HepG2 (cell line): Measurements from ENCODE around the gene CAVIN1. TPM values are rescaled to one million over a fixed set of nuclear protein-coding genes. Genes with fewer than 3 reads are reported as not detected.

Experiments used
- ATAC-seq: fragments of 200-7000 bp; cut with Tn5 transposase; 3 replicates; pipeline ENCODE4 v1.9.1; 2020; ENCODE audit warnings: mild to moderate bottlenecking, moderate library complexity
- BruUV-seq: library from RNA; stranded (reverse); fragments of 400-500 nt; replicated peaks from 2 replicates; lab custom pipeline; 2021; lab: Mats Ljungman, UMichigan
- CTCF ChIA-PET: fragments of 300-600 bp; formaldehyde crosslinking; extraction: SDS; loops from one replicate; lab custom pipeline; 2021; ENCODE audit warnings: low total read pairs, inconsistent platforms, low intra/inter-chr PET ratio; lab: Yijun Ruan, JAX
- POLR2A ChIA-PET: fragments of 350-600 bp; sonication (Branson Sonifier 250); formaldehyde crosslinking; loops from one replicate; lab custom pipeline; 2020; ENCODE audit warnings: antibody characterized with exemption, inconsistent platforms; lab: Yijun Ruan, JAX
- DNase-seq: peaks from one replicate; pipeline ENCODE4 v3.0.0-alpha.2; 2015; ENCODE audit warnings: low spot score
- FAIRE-seq: peaks from 3 replicates; lab custom pipeline; 2011; peaks lifted over from hg19 to GRCh38; lab: Jason Lieb, UNC
- H2AFZ ChIP-seq: one replicate; pipeline ENCODE4 v1.6.1; 2011; ENCODE audit warnings: low read length, inconsistent platforms
- H3K27ac ChIP-seq: fragments of 300-600 bp; 3 replicates; pipeline ENCODE4 v1.8.0; 2011; ENCODE audit warnings: mixed run types, mild to moderate bottlenecking, mixed read lengths, low read length, inconsistent platforms; ENCODE audit not compliant: insufficient read depth; ENCODE audit errors: extremely low read length
- H3K27me3 ChIP-seq, 2 experiments: fragments of 200-600 bp in 1 of 2; 2 replicates in 1 of 2; 3 replicates in 1 of 2; pipeline versions ENCODE4 v1.6.0 to v1.8.0; 2011; ENCODE audit warnings: low read length in 2 of 2, mild to moderate bottlenecking in 2 of 2, moderate library complexity in 2 of 2, inconsistent platforms in 1 of 2; ENCODE audit not compliant: insufficient read depth in 2 of 2, control insufficient read depth in 1 of 2
- H3K36me3 ChIP-seq, 2 experiments: fragments of 200-600 bp in 1 of 2; replicated peaks in 1 of 2; 2 replicates in 1 of 2; 3 replicates in 1 of 2; pipeline versions ENCODE4 v1.5.1 to v1.8.0; 2011; ENCODE audit warnings: low read length in 2 of 2, inconsistent platforms in 1 of 2; ENCODE audit not compliant: insufficient read depth in 2 of 2, control insufficient read depth in 1 of 2
- H3K4me1 ChIP-seq: 2 replicates; pipeline ENCODE4 v1.5.1; 2012; ENCODE audit warnings: low read length, inconsistent platforms; ENCODE audit not compliant: insufficient read depth
- H3K4me2 ChIP-seq: 2 replicates; pipeline ENCODE4 v1.6.0; 2011; ENCODE audit warnings: low read depth, low read length, inconsistent platforms
- H3K4me3 ChIP-seq, 3 experiments: fragments of 200-600 bp in 1 of 3; sonication (generic), shearing (Covaris generic) in 1 of 3; replicated peaks in 1 of 3; 2 replicates each; pipeline ENCODE4 v1.5.1; 2011 to 2016; ENCODE audit warnings: low read length in 3 of 3, inconsistent platforms in 2 of 3, low read depth in 2 of 3, mild to moderate bottlenecking in 2 of 3, control low read depth in 1 of 3, mixed read lengths in 1 of 3; ENCODE audit not compliant: insufficient read depth in 1 of 3
- H3K79me2 ChIP-seq: one replicate; pipeline ENCODE4 v1.6.1; 2011; ENCODE audit warnings: low read length, inconsistent platforms; ENCODE audit not compliant: insufficient read depth
- H3K9ac ChIP-seq: 2 replicates; pipeline ENCODE4 v1.6.0; 2011; ENCODE audit warnings: mild to moderate bottlenecking, low read depth, low read length, inconsistent platforms; ENCODE audit not compliant: insufficient read depth
- H3K9me3 ChIP-seq: 2 replicates; pipeline ENCODE4 v1.5.1; 2012; ENCODE audit warnings: mild to moderate bottlenecking, low read length
- H4K20me1 ChIP-seq: 2 replicates; pipeline ENCODE4 v1.6.0; 2011; ENCODE audit warnings: inconsistent platforms, mild to moderate bottlenecking, low read length, moderate library complexity; ENCODE audit not compliant: insufficient read depth
- ZNF652 ChIP-seq: IDR thresholded peaks from 2 replicates; pipeline ENCODE4 v1.6.1; 2016; ENCODE audit warnings: low read depth, borderline replicate concordance
- WGBS: methylation state at CpG from one replicate; pipeline ENCODE4 v1.1.6; 2017; ENCODE audit warnings: low lambda C conversion rate; 5-methylcytosine and 5-hydroxymethylcytosine counted together
- in situ Hi-C: cut with HindIII; loops from 2 replicates; pipeline ENCODE4 v1.10.0; 2017; ENCODE audit warnings: low pct_unique_long_range_greater_than_20kb; ENCODE audit not compliant: extremely low pct_ligation_motif_present
- intact Hi-C: fragments of 100-400 bp; cut with micrococcal nuclease; formaldehyde crosslinking; loops from one replicate; pipeline ENCODE4 v1.10.0; 2022; ENCODE audit not compliant: unreplicated experiment
- polyA plus RNA-seq, 8 experiments: library from polyadenylated mRNA; depleted of rRNA in 3 of 8; stranded (reverse) in 7 of 8; unstranded in 1 of 8; fragments of >200 nt; fragmentation: Illumina TruSeq in 4 of 8; extraction: Trizol in 4 of 8; gene quantifications; 2 replicates each; pipeline versions ENCODE4 v1.2.1 to v1.2.3, GENCODE V29; 2011 to 2016; ENCODE audit warnings: low read depth in 4 of 8, missing spikeins in 1 of 8, mixed read lengths in 1 of 8; ENCODE audit not compliant: insufficient read depth in 1 of 8
- total RNA-seq, 5 experiments: library from RNA; depleted of rRNA; stranded (reverse); fragments of >200 nt; fragmentation: Illumina TruSeq; extraction: Trizol; gene quantifications; 2 replicates each; pipeline ENCODE4 v1.2.3, GENCODE V29; 2016; ENCODE audit warnings: low read depth in 1 of 5
- TF ChIP-seq, protein P1 (sequence below): sonication (generic); formaldehyde crosslinking; IDR thresholded peaks from 2 replicates; pipeline ENCODE4 v1.4.0; 2020; ENCODE audit warnings: low read depth, missing genetic modification reagents
- TF ChIP-seq, protein P2 (sequence below): sonication (generic); formaldehyde crosslinking; IDR thresholded peaks from 2 replicates; pipeline ENCODE4 v1.8.1; 2023; ENCODE audit warnings: mild to moderate bottlenecking, missing genetic modification reagents

Gene CAVIN1
- total and polyA plus RNA-seq, 2 of the 13 experiments (the other 11 are each of a cell fraction or from before 2014, with no cell fraction given): 15.9 to 25.5 TPM

DNA sequence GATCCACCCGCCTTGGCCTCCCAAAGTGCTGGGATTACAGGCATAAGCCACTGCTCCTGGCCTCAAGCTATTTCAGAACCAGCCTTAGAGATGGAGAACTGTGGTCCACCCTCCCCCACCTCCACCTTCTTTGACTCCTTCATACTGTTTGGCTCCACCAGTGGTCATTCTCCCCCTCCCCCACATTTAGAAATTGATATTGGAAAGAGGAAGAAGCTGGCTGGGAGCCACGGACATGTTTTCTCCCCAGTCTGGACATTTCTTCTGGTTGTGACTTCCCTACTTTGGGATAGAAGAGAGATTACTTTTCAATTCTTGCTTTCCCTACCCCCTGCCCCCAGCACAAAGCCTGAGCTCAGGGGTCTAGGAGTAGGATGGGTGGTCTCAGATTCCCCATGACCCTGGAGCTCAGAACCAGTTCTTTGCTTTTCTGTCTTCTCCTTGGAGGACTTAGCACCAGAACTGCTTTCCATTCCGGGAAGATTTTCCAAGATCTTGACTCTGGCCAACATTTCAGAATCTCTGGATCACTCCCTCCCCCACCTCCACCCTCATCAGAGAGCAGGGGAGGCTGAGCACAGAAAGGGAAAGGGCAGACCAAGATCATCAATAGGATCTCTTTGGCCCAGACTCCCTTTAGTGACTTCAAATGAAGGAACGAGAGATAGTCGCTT lies 16.3 kb downstream of the CAVIN1 start:
- no peak for FAIRE-seq
- CTCF ChIA-PET: interaction anchor here (0.7 to 6.6 kb wide), 6 partner anchors 79 to 185 kb away, joined by 3 to 163 read pairs (median 4); no protein-coding TSS in a partner anchor
- intact Hi-C loops: loop anchor here (1.0 kb wide), 1 partner anchor 84 kb away; no protein-coding TSS in a partner anchor

More for the DNA sequence above, 16.3 kb downstream of the CAVIN1 start:
- no TSS peak for BruUV-seq
- Histone ChIP-seq H3K9me3 (no peaks in the 10 kb centered on the region), H3K27ac (no peak overlapping the region), H3K36me3 (peaks cover 8 to 15% of the 10 kb centered on the region in 2 experiments), H3K4me3 (no peak overlapping the region), H3K79me2 (no peaks in the 10 kb centered on the region), H3K9ac (no peak overlapping the region), H3K4me2 (no peak overlapping the region), H2AFZ (no peak overlapping the region), H3K27me3 (no peaks in the 10 kb centered on the region), H4K20me1 (no peaks in the 10 kb centered on the region), H3K4me1 (0 out of 2 replicates have a peak, but pooled peaks cover 8% of the 10 kb centered on the region)
- DNase-seq: no peak
- TF ChIP-seq ZNF652: no peak
- TF ChIP-seq, protein P1, sequence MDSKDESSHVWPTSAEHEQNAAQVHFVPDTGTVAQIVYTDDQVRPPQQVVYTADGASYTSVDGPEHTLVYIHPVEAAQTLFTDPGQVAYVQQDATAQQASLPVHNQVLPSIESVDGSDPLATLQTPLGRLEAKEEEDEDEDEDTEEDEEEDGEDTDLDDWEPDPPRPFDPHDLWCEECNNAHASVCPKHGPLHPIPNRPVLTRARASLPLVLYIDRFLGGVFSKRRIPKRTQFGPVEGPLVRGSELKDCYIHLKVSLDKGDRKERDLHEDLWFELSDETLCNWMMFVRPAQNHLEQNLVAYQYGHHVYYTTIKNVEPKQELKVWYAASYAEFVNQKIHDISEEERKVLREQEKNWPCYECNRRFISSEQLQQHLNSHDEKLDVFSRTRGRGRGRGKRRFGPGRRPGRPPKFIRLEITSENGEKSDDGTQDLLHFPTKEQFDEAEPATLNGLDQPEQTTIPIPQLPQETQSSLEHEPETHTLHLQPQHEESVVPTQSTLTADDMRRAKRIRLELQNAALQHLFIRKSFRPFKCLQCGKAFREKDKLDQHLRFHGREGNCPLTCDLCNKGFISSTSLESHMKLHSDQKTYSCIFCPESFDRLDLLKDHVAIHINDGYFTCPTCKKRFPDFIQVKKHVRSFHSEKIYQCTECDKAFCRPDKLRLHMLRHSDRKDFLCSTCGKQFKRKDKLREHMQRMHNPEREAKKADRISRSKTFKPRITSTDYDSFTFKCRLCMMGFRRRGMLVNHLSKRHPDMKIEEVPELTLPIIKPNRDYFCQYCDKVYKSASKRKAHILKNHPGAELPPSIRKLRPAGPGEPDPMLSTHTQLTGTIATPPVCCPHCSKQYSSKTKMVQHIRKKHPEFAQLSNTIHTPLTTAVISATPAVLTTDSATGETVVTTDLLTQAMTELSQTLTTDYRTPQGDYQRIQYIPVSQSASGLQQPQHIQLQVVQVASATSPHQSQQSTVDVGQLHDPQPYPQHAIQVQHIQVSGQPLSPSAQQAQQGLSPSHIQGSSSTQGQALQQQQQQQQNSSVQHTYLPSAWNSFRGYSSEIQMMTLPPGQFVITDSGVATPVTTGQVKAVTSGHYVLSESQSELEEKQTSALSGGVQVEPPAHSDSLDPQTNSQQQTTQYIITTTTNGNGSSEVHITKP (CRISPR knock-in tag): no peak
- TF ChIP-seq, protein P2, sequence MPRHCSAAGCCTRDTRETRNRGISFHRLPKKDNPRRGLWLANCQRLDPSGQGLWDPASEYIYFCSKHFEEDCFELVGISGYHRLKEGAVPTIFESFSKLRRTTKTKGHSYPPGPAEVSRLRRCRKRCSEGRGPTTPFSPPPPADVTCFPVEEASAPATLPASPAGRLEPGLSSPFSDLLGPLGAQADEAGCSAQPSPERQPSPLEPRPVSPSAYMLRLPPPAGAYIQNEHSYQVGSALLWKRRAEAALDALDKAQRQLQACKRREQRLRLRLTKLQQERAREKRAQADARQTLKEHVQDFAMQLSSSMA (CRISPR knock-in tag): 0 out of 2 replicates have a peak, but pooled peaks have one; percentile 14
- no peak for ATAC-seq
- in situ Hi-C loops: no loop called here
- POLR2A ChIA-PET: interaction anchor here (0.6 to 3.0 kb wide), 8 partner anchors 8 to 185 kb away, joined by 3 to 20 read pairs (median 4); partner anchors contain the start of genes CAVIN1 and STAT3
- 92% methylated on average over 5 of the region's 5 CpGs for WGBS
